Activated CD8-positive, alpha-beta memory T cell treated with anti-CD3 and anti-CD28 coated beads, Interleukin-2, amount 10 ng/mL, durations not matched to agents 7 days and 5 days (primary cell): ENCODE results near the gene ZNF331. TPM values are rescaled to one million over a fixed set of nuclear protein-coding genes. Genes with fewer than 3 reads are reported as not detected.
"Not testable (repeated sequence)": the region's sequence is repeated elsewhere in the genome, so short reads cannot be mapped to it uniquely, and the experiment has no call there.

Experiments used
- ATAC-seq: fragments of 150-1000 bp; cut with Tn5 transposase; one replicate; pipeline ENCODE4 v1.10.0; 2021; ENCODE audit warnings: moderate library complexity
- CTCF ChIA-PET: fragments of 350-600 bp; sonication (Branson Sonifier 250); formaldehyde crosslinking; loops from one replicate; lab custom pipeline; 2021; ENCODE audit warnings: antibody characterized with exemption; lab: Charles Lee
- DNase-seq: peaks from one replicate; pipeline ENCODE4 v3.0.0-alpha.2; 2020
- H3K27ac Mint-ChIP-seq: one replicate; pipeline ENCODE4 v1.8.0; 2021; ENCODE audit warnings: mild to moderate bottlenecking, mixed read lengths
- H3K27me3 Mint-ChIP-seq: one replicate; pipeline ENCODE4 v1.8.0; 2021; ENCODE audit warnings: mixed read lengths
- H3K36me3 Mint-ChIP-seq: one replicate; pipeline ENCODE4 v1.8.0; 2021; ENCODE audit warnings: mild to moderate bottlenecking, mixed read lengths
- H3K4me1 Mint-ChIP-seq: one replicate; pipeline ENCODE4 v1.8.0; 2021; ENCODE audit warnings: mixed read lengths
- H3K4me3 Mint-ChIP-seq: one replicate; pipeline ENCODE4 v1.8.0; 2021; ENCODE audit warnings: mild to moderate bottlenecking, moderate library complexity, mixed read lengths
- H3K9me3 Mint-ChIP-seq: one replicate; pipeline ENCODE4 v1.8.0; 2022; ENCODE audit warnings: low read depth, mixed read lengths
- total RNA-seq, 2 experiments: library from RNA; stranded (reverse); gene quantifications; one replicate each; pipeline ENCODE4 v1.2.3, GENCODE V29; 2021

Gene ZNF331
- total RNA-seq, 2 experiments from 2014 or later: 16.6 to 26.5 TPM

- ATAC-seq (no peak), DNase-seq (no peak)
- H3K36me3 Mint-ChIP-seq: no peaks in the 10 kb centered on the region
- no peak overlapping the region for H3K27ac Mint-ChIP-seq
- CTCF ChIA-PET: no interaction called here
- H3K27me3 Mint-ChIP-seq: no peaks in the 10 kb centered on the region
- H3K9me3 Mint-ChIP-seq: peaks cover 8% of the 10 kb centered on the region
- H3K4me1 Mint-ChIP-seq: no peaks in the 10 kb centered on the region
- H3K4me3 Mint-ChIP-seq: no peak overlapping the region
Observed at GRCh38 chr19:53511357-53511756, 26.6 kb upstream of the ZNF331 start.

- DNase-seq: peak; percentile 49
- peak; percentile 47 for ATAC-seq
- no peak overlapping the region for H3K4me3 Mint-ChIP-seq
- CTCF ChIA-PET: no interaction called here
- no peaks in the 10 kb centered on the region for H3K27me3 Mint-ChIP-seq
- H3K9me3 Mint-ChIP-seq: peaks cover 5% of the 10 kb centered on the region
- H3K36me3 Mint-ChIP-seq: no peaks in the 10 kb centered on the region
- H3K4me1 Mint-ChIP-seq: no peaks in the 10 kb centered on the region
- H3K27ac Mint-ChIP-seq: no peak overlapping the region
Observed at GRCh38 chr19:53511933-53512374, 26.0 kb upstream of the ZNF331 start.

GRCh38 chr19:53515047-53515446, 22.9 kb upstream of the ZNF331 start:
- CTCF ChIA-PET, H3K27me3 Mint-ChIP-seq, H3K4me3 Mint-ChIP-seq, H3K36me3 Mint-ChIP-seq, H3K9me3 Mint-ChIP-seq, ATAC-seq, DNase-seq, H3K4me1 Mint-ChIP-seq, H3K27ac Mint-ChIP-seq: not testable (repeated sequence)

- no peak overlapping the region for H3K27ac Mint-ChIP-seq
- DNase-seq (no peak), ATAC-seq (no peak)
- H3K9me3 Mint-ChIP-seq: peaks cover 6% of the 10 kb centered on the region
- peaks cover 19% of the 10 kb centered on the region for H3K4me1 Mint-ChIP-seq
- H3K27me3 Mint-ChIP-seq: no peaks in the 10 kb centered on the region
- H3K36me3 Mint-ChIP-seq: peaks cover 9% of the 10 kb centered on the region
- H3K4me3 Mint-ChIP-seq: no peak overlapping the region
- CTCF ChIA-PET: interaction anchor here (0.9 kb wide), 1 partner anchor 92 kb away, joined by 3 read pairs; no protein-coding TSS in a partner anchor
Observed at GRCh38 chr19:53517114-53517741, 20.7 kb upstream of the ZNF331 start.

GRCh38 chr19:53518121-53518520, 19.8 kb upstream of the ZNF331 start:
- peaks cover 24% of the 10 kb centered on the region for H3K4me1 Mint-ChIP-seq
- H3K36me3 Mint-ChIP-seq: peaks cover 15% of the 10 kb centered on the region
- H3K9me3 Mint-ChIP-seq: peaks cover 6% of the 10 kb centered on the region
- CTCF ChIA-PET: no interaction called here
- DNase-seq (no peak), ATAC-seq (no peak)
- H3K4me3 Mint-ChIP-seq: no peak overlapping the region
- no peaks in the 10 kb centered on the region for H3K27me3 Mint-ChIP-seq
- H3K27ac Mint-ChIP-seq: no peak overlapping the region

GRCh38 chr19:53518716-53519115, 19.2 kb upstream of the ZNF331 start:
- ATAC-seq (no peak), DNase-seq (no peak)
- Mint-ChIP-seq H3K4me1 (peaks cover 24% of the 10 kb centered on the region), H3K27ac (no peak overlapping the region), H3K36me3 (peaks cover 21% of the 10 kb centered on the region), H3K27me3 (no peaks in the 10 kb centered on the region), H3K4me3 (no peak overlapping the region), H3K9me3 (peaks cover 6% of the 10 kb centered on the region)
- CTCF ChIA-PET: no interaction called here

- ATAC-seq (no peak), DNase-seq (no peak)
- H3K9me3 Mint-ChIP-seq: peaks cover 6% of the 10 kb centered on the region
- H3K4me3 Mint-ChIP-seq: peak overlapping the region; percentile 4
- CTCF ChIA-PET: interaction anchor here (2.1 kb wide), 1 partner anchor 18 kb away, joined by 7 read pairs; the partner anchor contains the start of gene ZNF331
- H3K27me3 Mint-ChIP-seq: no peaks in the 10 kb centered on the region
- H3K36me3 Mint-ChIP-seq: peaks cover 26% of the 10 kb centered on the region
- H3K27ac Mint-ChIP-seq: no peak overlapping the region
- H3K4me1 Mint-ChIP-seq: peaks cover 24% of the 10 kb centered on the region
Observed at GRCh38 chr19:53519446-53519845, 18.5 kb upstream of the ZNF331 start.

- Mint-ChIP-seq H3K4me3 (peak overlapping the region; percentile 98), H3K27me3 (no peaks in the 10 kb centered on the region), H3K36me3 (peaks cover 29% of the 10 kb centered on the region), H3K9me3 (peaks cover 4% of the 10 kb centered on the region), H3K4me1 (peaks cover 24% of the 10 kb centered on the region), H3K27ac (peak overlapping the region; percentile 91)
- ATAC-seq (no peak), DNase-seq (no peak)
- CTCF ChIA-PET: interaction anchor here (0.8 to 2.1 kb wide), 5 partner anchors 10 to 89 kb away, joined by 3 to 7 read pairs (median 4); partner anchors contain the start of gene ZNF331
Observed at GRCh38 chr19:53520163-53520546, 17.8 kb upstream of the ZNF331 start.

GRCh38 chr19:53520547-53521372, 17.2 kb upstream of the ZNF331 start:
- Mint-ChIP-seq H3K4me1 (peaks cover 24% of the 10 kb centered on the region), H3K4me3 (peak overlapping the region; percentile 98), H3K27me3 (no peaks in the 10 kb centered on the region), H3K9me3 (peaks cover 7% of the 10 kb centered on the region), H3K27ac (peak overlapping the region; percentile 91), H3K36me3 (peaks cover 35% of the 10 kb centered on the region)
- ATAC-seq: peak; percentile 99
- DNase-seq: peak; percentile 95
- CTCF ChIA-PET: interaction anchor here (0.6 to 2.1 kb wide), 6 partner anchors 10 to 268 kb away, joined by 3 to 7 read pairs (median 4); partner anchors contain the start of gene ZNF331

GRCh38 chr19:53521373-53522202, 16.4 kb upstream of the ZNF331 start:
- peak overlapping the region; percentile 91 for H3K27ac Mint-ChIP-seq
- H3K36me3 Mint-ChIP-seq: peaks cover 40% of the 10 kb centered on the region
- no peaks in the 10 kb centered on the region for H3K27me3 Mint-ChIP-seq
- H3K4me3 Mint-ChIP-seq: peak overlapping the region; percentile 98
- peak; percentile 3 for ATAC-seq
- no peak for DNase-seq
- CTCF ChIA-PET: interaction anchor here (1.5 to 2.1 kb wide), 2 partner anchors 15 to 91 kb away, joined by 4 to 7 read pairs; partner anchors contain the start of gene ZNF331
- peaks cover 11% of the 10 kb centered on the region for H3K9me3 Mint-ChIP-seq
- peaks cover 24% of the 10 kb centered on the region for H3K4me1 Mint-ChIP-seq

- Mint-ChIP-seq H3K9me3 (peaks cover 18% of the 10 kb centered on the region), H3K4me1 (peaks cover 18% of the 10 kb centered on the region), H3K36me3 (peaks cover 58% of the 10 kb centered on the region), H3K27me3 (no peaks in the 10 kb centered on the region), H3K4me3 (no peak overlapping the region), H3K27ac (no peak overlapping the region)
- DNase-seq: no peak
- CTCF ChIA-PET: no interaction called here
- no peak for ATAC-seq
Observed at GRCh38 chr19:53525922-53526321, 12.0 kb upstream of the ZNF331 start.

GRCh38 chr19:53530622-53531021, 7.3 kb upstream of the ZNF331 start:
- Mint-ChIP-seq H3K9me3 (peaks cover 14% of the 10 kb centered on the region), H3K36me3 (peaks cover 44% of the 10 kb centered on the region), H3K4me1 (no peaks in the 10 kb centered on the region), H3K27ac (no peak overlapping the region), H3K4me3 (no peak overlapping the region), H3K27me3 (no peaks in the 10 kb centered on the region)
- CTCF ChIA-PET: interaction anchor here (1.2 kb wide), 1 partner anchor 10 kb away, joined by 3 read pairs; no protein-coding TSS in a partner anchor
- no peak for ATAC-seq
- DNase-seq: no peak

- Mint-ChIP-seq H3K4me1 (peaks cover 8% of the 10 kb centered on the region), H3K9me3 (peaks cover 9% of the 10 kb centered on the region), H3K4me3 (no peak overlapping the region), H3K36me3 (peaks cover 42% of the 10 kb centered on the region), H3K27me3 (no peaks in the 10 kb centered on the region), H3K27ac (no peak overlapping the region)
- no peak for DNase-seq
- ATAC-seq: no peak
- CTCF ChIA-PET: interaction anchor here (1.2 kb wide), 1 partner anchor 11 kb away, joined by 3 read pairs; no protein-coding TSS in a partner anchor
Observed at GRCh38 chr19:53531457-53531856, 6.5 kb upstream of the ZNF331 start.
